NOMO-1 treated with DMSO at 0.1 percent for 48 hours (cell line): Measurements from ENCODE around the gene KHSRP.
"Not testable (repeated sequence)": the region's sequence is repeated elsewhere in the genome, so short reads cannot be mapped to it uniquely, and the experiment has no call there.

Experiments used
- DNase-seq: peaks from one replicate; lab custom pipeline; 2025; ENCODE audit not compliant: unreplicated experiment; lab: John Stamatoyannopoulos, UW

KHSRP gene

DNA sequence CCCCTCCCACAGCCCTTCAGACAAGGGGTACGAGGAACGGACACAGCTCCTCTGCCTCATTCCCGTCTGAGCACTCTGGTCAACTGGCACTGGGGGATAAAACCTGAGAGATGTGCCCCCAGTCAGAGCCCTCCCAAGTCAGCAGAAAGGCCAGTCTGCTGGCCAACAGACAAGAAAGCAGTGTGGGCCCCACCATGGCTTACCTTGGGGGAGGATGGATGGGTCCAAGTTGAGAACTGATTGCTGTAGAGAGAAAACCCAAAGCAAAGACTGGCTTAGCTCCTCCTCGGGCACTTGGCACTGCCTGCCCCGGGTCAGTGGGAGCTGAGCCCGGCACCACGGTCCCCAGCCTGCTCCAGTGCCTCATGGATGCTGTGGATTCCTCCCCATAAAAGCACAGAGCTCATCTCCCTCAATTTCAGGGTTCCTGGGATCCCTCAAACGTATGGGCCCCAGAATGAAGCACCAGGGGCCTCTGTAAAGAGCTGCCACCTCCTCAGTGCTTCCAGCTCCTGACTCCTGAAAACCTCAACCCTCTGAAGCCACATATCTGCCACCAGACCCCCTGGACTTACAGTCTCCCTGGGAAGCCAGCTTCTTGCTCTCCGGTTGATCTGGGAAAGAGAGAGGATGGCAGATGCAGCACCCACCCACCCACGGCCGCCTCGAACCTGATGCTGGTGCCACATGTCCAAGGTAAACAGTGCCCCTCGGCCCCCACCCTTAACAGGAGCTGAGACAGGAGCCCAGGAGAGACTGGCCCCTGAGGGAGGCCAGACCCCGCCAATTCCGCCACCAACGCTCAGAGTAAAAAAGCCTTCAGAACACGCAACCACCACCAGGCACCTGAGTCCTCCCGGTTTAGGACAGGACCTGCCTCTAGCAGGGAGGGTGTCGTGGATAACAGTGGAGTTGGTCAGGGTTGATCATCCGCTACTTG, 3.3 kb downstream of the KHSRP start:
- no peak for DNase-seq

DNA sequence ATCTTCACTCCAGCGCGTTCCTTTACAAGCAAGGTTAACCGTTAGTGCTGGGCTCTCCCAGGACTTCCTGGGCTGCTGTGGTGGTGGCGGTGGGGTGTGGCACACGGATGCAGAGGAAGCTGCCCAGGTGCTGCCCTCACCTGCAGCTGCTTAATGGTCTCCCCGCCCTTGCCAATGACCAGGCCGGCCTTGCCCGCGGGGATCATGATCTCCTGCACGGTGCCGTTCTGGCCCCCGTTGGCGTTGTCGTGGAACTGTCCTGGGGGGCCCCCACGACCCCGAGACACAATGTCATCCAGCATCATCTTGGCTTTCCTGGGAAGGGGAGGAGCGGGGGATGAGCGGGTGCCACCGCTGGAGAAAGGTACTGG, 6.1 kb downstream of the KHSRP start:
- no peak for DNase-seq

DNA sequence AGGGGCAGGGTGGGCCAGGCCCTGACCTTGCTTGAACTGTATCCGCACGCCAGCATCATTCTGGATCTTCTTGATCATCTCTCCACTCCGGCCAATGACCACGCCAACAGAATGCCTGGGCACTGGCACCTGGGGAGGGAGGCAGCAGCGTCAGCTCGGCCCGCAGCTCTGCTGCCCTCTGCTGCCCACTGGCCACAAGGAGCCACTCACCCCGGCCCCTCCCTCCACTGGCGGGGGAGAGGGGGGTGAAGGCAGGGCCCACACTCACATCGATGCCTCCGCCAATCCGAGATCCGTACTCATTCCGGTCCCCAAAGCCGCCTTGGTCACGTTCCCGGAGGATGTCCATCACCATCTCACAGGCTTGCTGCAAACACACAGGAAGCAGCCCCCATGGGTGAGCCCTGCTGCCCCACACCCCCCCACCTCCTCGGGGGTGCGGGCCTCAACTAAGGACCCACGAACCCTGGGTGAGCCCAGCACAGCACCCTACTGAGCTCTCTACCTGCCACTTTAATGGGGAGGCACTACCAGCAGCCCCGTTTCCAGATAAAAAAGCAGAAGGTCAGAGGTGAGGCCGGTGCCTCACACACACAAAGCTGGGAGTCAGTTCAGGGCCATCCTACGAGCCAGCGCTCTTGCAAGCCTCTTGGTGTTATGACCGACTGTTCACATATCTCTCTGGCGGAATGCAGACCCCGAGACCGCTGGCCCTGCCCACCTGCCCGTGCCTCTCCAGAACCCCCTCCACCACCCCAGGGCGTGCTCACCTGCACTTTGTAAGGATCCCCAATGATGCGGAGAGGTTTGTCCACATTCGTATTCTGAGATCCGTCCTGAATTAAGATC, 6.7 kb downstream of the KHSRP start:
- no peak for DNase-seq

DNA sequence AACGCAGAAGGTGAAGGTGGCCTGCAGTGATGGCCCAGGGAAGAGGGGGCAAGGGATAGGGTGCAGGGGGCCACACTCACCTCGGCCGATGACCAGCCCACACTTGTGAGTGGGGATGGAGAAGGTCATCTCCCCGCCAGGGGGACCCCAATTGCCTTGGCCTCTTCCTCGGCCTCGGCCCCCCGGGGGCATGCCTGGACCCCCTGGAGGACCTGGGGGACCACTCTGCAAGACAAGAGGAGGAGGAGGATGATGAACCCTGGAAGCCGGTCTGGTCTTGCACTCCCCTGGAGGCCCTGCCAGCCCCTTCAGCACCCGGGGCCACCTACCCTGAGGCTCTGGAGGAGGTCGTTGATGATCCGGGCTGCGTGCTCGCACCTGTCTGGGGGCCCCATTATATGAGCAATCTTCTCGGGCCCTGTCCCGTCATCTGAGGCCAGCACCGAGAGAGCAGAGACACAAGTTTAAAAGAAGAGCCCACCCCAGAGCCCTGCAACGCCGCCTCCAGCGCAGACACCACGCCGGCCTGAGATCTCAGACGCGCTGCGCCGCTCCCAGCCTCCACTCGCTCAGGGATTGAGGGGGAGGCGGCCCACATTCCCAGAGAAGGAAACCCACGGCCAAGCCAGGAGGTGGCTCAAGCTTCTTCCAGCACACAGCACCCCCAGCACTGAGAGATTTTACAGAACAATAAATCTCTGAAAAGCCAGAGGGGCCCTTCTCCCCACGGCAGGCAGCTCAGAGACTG, 7.8 kb downstream of the KHSRP start:
- DNase-seq, result no peak

DNA sequence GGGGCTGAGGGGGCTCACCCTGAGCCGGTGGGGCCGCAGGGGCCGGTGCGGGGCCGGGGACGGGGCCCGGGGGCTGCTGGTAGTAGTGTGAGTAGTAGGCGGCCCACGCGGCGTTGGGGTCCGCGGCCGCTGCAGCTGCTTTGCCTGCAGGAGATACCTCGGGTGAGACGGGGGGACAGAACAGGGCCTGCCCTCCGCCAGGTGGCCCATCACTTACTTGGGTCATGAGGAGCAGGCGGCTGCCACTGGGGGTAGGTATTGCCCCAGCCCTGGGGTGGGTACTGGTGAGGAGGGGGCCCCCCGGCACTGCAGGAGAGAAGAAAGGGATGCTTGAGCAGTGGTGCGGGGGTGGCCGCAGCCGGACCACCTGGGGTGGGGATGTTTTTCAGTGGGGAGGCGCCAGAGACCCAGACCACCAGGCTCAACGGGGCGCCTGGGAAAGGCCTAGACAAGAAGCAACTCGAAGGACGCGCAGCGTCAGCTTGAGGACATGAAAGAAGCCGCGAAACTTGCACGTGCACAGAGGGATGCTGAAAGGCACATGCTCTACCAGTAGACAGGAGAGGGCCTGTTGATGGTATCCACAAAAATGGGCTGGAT, 8.9 kb downstream of the KHSRP start:
- DNase-seq, result no peak

DNA sequence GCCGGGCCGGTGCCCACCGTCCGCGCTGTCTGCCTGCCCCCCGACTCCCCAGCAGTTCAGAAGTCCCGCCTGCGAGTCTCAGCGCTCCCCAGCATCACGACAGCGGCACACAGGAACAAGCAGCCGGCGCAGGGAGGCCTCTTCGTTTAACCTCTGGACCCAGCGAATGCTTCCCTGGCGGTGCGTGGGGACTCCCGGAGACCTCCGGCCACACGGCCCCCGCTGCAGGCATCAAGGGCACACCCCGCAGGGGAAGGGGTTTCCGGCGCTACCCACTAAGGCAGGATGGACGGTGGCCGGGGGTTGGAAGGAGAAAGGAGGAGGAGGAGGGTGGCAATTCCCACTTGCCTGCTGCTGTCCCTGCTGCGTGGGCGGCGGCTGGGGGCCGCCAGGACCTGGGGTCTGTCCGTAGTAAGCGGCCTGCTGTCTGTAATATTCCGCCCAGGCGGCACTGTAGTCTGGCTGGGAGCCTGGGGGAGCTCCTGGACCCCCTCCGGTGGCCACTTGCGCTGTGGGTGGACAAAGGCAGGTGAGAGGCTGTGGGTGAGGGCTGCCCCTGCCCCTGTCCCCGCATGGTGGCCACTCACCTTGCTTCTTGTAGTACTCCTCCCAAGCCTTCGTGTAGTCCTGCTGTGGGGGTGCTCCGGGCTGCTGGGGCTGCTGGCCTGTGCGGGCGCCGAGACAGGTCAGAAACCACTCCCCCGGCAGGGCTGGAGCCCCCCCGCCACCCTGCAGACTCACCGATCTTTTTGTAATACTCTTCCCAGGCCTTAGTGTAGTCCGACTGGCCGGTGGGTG, 9.6 kb downstream of the KHSRP start:
- DNase-seq, result no peak

DNA sequence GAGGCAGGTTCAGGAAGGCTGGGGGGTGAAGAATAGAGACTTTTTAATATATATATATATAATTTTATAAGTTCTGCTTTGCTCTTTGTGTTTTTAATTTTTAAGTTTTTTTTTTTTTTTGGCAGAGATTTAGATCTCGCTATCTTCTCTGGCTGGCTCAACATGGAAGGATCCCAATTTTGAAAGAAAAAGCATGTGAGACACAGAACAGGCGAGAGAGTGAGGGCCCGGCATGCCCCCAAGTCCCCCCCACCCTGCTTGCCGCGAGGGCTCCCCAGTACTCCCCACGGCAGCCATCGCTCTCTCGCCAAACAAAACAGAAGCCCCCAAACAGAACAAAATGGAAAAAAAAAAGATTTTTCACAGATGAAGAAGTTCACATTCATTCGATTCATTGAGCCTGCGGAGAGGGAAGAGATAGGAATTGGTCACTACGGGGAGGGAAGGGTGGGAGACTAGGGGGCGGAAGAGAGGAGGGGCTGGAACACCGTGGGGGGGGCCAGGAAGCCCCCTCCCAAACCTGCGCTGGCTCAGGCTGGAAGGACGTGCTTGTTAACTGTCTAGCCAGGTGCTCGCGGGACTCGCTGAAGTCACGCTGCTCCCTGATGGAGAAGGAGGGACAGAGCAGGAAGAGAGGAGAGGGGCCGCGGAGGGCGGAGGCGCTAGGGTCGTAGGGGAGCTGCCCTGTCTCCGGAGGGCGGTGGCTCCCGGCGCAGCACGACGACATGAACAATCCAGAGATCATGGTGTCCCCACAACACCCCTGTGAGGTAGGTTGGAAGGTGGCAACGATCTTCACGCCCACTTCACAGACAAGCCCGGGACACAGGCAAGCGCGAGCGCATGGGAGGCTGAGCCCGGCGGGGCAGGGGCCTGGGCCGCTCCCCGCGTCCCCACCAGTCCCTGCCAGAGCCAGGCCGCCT, 10.6 kb downstream of the KHSRP start:
- DNase-seq, result no peak

DNA sequence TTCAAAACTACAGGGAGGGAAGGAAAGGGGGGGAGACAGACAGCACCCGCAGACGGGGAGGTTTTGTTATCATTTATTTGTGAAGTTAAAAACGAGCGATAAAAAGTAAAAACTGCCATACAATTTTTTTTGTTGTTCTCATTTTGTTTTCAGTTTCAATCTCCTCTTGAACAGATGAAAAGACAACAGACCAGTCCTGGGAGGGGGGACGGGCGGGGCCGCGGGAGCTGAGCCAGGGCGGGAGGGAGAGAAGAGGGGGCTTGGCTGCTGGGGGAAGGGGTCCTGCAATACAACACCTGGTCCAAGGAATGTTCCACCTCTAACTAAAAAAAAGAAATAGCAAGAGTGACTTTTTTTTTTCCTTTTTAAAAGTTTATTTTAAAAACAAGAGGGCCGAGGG, 11.3 kb downstream of the KHSRP start:
- no peak for DNase-seq

DNA sequence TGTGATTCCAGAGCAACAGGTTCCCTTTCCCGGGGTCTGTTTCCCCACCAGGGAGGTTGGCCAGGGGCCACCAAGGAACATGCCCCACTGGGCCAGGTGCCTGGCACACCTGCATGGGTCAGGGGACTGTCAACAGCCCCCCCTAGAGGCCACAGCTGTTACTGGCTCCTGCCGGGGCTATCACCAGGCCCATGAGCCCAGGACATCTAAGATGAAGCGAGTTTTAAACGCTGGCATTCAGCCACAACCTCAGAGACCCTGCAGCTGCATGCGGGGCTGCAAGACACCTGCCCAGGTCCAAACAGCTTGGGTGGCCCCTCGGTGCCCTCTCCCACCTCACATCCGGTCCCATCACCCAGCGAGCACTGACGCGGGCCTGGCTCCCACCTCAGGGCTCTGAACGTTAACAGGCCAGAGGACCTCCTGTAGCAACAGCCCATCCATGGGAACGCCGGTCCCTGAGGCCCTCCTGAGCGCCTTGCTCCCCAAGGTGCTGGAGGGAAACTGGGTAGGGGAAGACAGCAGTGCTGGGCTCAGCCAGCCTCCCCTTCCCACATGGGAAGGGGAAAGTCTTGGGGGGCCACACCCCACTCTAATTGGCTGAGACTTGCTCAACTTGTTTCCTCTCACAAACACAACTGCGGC, 12.0 kb downstream of the KHSRP start:
- no peak for DNase-seq

DNA sequence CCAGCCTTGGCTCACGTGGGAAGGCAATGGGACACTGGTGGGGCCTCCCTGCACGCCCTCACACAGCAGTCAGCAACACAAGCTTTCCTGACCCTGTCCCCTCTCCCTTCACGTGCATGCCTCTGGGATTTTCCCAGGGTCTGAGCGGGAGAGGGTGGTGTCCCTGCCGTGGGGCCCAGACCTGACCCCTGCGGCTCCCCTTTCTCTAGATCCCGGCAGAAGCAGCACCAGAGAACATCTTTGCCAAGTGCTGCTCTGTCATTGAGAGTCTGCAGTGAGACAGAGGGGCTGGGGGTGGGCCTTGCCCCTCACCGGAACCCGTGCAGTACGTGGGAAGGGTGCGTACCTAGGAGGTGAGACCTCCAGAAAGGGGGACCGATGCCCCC, 12.6 kb downstream of the KHSRP start:
- no peak for DNase-seq

DNA sequence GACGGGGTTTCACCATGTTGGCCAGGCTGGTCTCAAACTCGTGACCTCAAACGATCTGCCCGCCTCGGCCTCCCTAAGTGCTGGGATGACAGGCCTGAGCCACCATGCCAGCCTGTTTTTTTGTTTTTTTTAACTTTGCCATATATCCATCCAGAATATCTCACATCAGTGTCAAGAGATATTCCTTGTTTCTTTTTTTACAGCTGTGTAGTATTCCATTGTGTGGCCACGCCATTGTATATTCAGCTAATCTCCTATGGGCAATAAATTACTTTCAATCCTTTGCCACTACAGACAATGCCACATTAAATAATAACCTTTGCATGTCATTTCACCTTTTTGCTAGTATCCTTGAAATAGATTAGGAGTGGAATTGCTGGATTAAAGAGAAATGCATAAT, 15.3 kb downstream of the KHSRP start:
- DNase-seq, result no peak

DNA sequence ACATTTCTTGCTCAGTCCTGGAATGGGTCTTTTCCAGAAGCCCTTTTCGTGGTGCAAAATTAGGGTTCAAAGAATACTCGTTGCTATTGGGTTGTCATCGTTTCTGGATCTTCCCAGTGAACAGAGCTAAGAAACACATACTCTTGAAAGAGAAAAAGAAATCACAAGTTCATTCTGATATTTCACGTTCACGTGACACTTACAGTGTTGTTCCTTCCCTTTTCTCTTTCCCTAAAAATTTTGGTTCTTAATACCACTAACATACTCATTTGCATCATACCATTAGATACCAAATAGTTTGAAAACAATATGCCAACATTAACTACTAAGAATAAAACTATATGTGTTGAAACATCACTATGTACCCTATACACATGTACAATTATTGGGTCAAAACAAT, 18.2 kb downstream of the KHSRP start:
- DNase-seq, result no peak

DNA sequence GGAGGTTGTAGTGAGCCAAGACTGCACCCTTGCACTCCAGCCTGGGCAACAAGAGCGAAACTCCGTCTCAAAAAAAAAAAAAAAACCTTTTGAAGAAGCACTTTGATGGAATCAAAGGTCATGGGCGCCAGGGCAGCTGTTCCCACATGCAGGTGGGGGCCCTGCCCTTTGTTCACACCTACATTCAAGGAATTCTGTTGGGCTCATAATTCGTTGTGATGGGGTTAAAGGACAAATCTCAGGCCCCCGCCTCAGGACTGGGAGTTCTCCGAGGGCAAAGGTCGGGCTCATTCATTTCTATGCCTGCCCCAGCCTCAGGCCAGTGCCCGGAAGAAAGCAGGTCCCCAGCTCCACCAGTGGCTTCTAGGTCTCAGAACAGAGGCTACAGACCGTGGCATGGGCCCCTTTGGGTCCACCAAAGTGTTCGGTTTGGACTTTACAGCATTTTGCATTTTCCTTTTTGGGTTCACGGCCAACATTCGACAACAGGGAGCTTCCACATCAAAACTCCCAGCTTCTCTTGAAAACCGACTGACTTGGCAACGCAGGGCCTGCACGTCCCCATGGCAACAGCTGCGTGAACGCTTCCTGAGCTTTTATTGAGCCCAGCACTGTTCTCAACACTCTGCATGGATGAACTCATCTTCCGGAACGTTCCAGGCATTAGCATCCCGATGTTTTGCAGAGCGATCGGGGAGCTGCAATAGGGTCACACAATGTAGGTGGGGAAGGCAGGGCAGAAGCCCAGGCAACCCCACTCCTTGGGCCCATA, 21.6 kb downstream of the KHSRP start:
- no peak for DNase-seq

DNA sequence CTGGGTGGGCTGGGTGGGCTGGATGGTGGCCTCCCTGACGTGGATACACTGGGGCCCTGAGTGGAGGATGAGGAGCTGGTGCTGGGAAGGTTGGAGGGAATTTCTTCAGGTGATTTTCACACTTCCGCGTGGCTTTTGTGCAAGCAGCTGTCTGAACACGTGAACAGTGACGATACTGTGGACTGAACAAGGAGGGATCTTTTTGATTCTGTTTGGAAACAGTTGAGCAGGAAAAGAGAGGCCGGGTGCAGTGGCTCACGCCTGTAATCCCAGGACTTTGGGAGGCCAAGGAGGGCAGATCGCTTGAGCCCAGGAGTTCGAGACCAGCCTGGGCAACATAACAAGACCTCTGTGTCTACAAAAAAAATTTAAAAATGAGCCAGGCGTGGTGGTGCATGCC, 22.6 kb downstream of the KHSRP start:
- no peak for DNase-seq

DNA sequence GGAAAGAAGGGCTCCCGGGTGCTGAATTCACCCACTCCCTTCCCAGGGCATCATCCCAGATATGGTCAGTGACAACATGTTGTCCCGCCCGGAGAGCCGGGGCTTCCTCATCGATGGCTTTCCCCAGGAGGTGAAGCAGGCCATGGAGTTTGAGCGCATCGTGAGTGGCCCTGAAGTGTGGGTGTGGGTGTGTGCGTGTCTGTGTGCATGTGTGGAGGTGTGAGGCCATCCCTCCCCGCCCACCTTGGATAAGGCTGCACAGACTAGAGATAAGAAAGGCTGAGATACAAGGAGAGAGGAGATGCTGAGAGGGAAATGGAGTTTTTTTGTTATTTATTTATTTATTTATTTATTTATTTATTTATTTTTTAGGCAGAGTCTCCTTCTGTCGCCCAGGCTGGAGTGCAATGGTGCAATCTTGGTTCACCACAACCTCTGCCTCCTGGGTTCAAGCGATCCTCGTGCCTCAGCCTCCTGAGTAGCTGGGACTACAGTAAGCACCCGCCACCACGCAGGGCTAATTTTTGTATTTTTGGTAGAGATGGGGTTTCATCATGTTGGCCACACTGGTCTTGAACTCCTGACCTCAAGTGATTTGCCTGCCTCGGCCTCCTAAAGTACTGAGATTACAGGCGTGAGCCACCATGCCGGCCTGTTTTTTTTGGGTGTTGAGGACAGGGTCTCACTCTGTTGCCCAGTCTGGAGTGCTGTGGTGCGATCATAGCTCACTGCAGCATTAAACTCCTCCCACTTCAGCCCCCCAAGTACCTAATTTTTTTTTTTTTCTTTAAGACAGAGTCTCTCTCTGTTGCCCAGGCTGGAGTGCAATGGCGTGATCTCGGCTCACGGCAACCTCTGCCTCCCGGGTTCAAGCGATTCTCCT, 24.3 kb downstream of the KHSRP start:
- DNase-seq, result not testable (repeated sequence)

DNA sequence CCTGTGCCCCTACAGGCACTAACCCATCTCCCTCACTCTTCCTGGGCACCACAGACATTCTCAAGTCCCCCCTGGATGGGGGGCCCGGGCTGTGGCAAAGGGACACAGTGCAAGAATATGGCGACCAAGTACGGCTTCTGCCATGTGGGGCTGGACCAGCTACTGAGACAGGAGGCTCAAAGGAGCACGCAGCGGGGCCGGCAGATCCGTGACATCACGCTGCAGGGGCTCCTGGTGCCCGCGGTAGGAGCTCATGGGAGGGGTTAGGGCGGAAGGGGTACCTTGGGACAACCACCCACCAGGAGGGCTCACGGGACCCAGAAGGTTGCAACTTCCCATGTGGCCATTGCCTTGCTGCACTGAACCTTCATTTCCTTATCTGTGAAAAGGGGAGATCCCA, 28.3 kb downstream of the KHSRP start:
- no peak for DNase-seq

DNA sequence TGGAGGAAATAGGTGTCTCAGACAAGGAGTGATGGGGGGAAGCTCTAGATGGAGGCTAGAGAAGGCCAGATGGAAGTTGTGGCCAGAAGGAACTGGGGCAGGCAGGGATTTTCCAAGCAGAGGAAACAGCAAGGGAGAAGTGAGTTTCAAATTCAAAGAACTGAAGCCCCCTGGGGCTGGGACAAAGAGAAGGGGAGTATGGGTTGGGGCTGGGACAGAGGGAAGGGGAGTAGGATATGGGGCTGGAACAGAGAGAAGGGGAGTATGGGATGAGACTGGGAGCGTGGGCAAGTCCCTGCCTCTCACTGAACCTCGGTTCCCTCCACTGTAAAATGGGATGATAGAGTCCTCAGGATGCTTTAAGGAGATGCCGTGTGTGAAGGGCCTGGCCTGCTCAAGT, 29.8 kb downstream of the KHSRP start:
- DNase-seq, result no peak
